K562 (cell line): ENCODE results near the gene PCDH9.

ENCODE experiments used
- HMG20A ChIP-seq: fragments of 450-650 bp; formaldehyde crosslinking; conservative IDR thresholded peaks from 2 replicates; pipeline ENCODE4 v1.4.0; 2020; ENCODE audit warnings: mild to moderate bottlenecking, mixed read lengths
- MAFF ChIP-seq: IDR thresholded peaks from 2 replicates; pipeline ENCODE4 v1.6.1; 2012; ENCODE audit warnings: low read length, improper control_type of control experiment
- MXI1 ChIP-seq: IDR thresholded peaks from 2 replicates; pipeline ENCODE4 v1.6.1; 2011; ENCODE audit warnings: low read depth, mild to moderate bottlenecking, improper control_type of control experiment, low read length
- NFE2 ChIP-seq: IDR thresholded peaks from 2 replicates; pipeline ENCODE4 v1.6.1; 2014; ENCODE audit warnings: antibody characterized with exemption, low read depth
- SETDB1 ChIP-seq: IDR thresholded peaks from one replicate; pipeline ENCODE4 v1.6.1; 2012; ENCODE audit warnings: low read length, control low read depth, inconsistent platforms
- SMARCC2 ChIP-seq: fragments of 450-650 bp; IDR thresholded peaks from 2 replicates; pipeline ENCODE4 v1.6.1; 2017; ENCODE audit warnings: antibody characterized with exemption, moderate library complexity, mild to moderate bottlenecking, low read depth
- YY1 ChIP-seq, 3 experiments: IDR thresholded peaks; 2 replicates each; pipeline ENCODE4 v1.6.1; 2011; ENCODE audit warnings: low read length in 2 of 3, mild to moderate bottlenecking in 2 of 3, moderate library complexity in 2 of 3, borderline replicate concordance in 1 of 3, control low read depth in 1 of 3, low read depth in 1 of 3; ENCODE audit not compliant: insufficient read depth in 3 of 3, insufficient replicate concordance in 2 of 3, control insufficient read depth in 1 of 3, insufficient read length in 1 of 3; ENCODE audit errors: extremely low read depth in 1 of 3
- ZBTB7A ChIP-seq: IDR thresholded peaks from 2 replicates; pipeline ENCODE4 v1.6.1; 2011; ENCODE audit warnings: low read depth, mild to moderate bottlenecking, low read length, moderate library complexity, borderline replicate concordance; ENCODE audit not compliant: control insufficient read depth
- ZNF197 ChIP-seq: fragments of 200-800 bp; sonication (Bioruptor generic); IDR thresholded peaks from 2 replicates; pipeline ENCODE4 v1.6.1; 2016; ENCODE audit warnings: low read depth, missing genetic modification characterization, missing compliant biosample characterization
- TF ChIP-seq, protein P1 (sequence below), 3 experiments: IDR thresholded peaks in 2 of 3; conservative IDR thresholded peaks in 1 of 3; 2 replicates each; pipeline ENCODE4 v1.5.1; 2011 to 2012; ENCODE audit warnings: low read length in 3 of 3, mild to moderate bottlenecking in 3 of 3, control low read depth in 2 of 3, improper control_type of control experiment in 1 of 3, inconsistent platforms in 1 of 3, low read depth in 1 of 3, mixed read lengths in 1 of 3, moderate library complexity in 1 of 3; ENCODE audit not compliant: insufficient read depth in 2 of 3
- TF ChIP-seq, protein P2 (sequence below), 2 experiments: IDR thresholded peaks; 2 replicates each; pipeline ENCODE4 v1.6.1; 2011; ENCODE audit warnings: borderline replicate concordance in 1 of 2, control low read depth in 1 of 2, low read depth in 1 of 2, low read length in 1 of 2, mild to moderate bottlenecking in 1 of 2, mixed read lengths in 1 of 2, moderate library complexity in 1 of 2; ENCODE audit not compliant: insufficient read depth in 1 of 2, insufficient read length in 1 of 2, poor library complexity in 1 of 2, severe bottlenecking in 1 of 2; ENCODE audit errors: extremely low read depth in 1 of 2

DNA sequence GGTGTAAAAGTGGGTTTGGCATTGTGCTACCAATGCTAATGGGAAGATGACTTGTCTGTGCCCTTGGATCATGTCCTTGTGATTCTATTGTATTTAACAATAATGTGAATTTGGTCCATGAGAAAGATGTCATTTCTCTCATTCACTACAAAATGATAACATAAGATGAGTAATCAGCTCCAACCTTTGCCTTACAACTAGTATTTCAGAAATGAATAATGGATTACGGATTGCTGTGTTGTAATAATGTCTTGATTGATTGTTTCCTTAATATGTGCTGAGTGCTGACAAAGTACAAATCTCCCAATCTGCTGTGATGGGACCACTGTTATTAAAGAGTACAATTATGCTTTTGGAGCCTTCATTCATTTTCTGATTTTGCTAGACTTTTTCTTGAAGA, 375.0 kb downstream of the PCDH9 start:
- TF ChIP-seq, protein P1, sequence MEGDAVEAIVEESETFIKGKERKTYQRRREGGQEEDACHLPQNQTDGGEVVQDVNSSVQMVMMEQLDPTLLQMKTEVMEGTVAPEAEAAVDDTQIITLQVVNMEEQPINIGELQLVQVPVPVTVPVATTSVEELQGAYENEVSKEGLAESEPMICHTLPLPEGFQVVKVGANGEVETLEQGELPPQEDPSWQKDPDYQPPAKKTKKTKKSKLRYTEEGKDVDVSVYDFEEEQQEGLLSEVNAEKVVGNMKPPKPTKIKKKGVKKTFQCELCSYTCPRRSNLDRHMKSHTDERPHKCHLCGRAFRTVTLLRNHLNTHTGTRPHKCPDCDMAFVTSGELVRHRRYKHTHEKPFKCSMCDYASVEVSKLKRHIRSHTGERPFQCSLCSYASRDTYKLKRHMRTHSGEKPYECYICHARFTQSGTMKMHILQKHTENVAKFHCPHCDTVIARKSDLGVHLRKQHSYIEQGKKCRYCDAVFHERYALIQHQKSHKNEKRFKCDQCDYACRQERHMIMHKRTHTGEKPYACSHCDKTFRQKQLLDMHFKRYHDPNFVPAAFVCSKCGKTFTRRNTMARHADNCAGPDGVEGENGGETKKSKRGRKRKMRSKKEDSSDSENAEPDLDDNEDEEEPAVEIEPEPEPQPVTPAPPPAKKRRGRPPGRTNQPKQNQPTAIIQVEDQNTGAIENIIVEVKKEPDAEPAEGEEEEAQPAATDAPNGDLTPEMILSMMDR (IDR thresholded peaks at IDR 0.05 in 2 of 3, conservative IDR thresholded peaks at IDR 0.05 in 1 of 3; ENCODE audit: insufficient read depth in 2 of 3, low read depth in 1 of 3, low read length in 3 of 3) = no peak
- TF ChIP-seq SETDB1 = no peak
- TF ChIP-seq ZNF197 (CRISPR knock-in tag) = no peak
- TF ChIP-seq HMG20A (CRISPR knock-in tag) = no peak
- TF ChIP-seq MAFF = no peak
- TF ChIP-seq MXI1 = no peak
- TF ChIP-seq NFE2 = no peak
- TF ChIP-seq SMARCC2 = no peak
- TF ChIP-seq ZBTB7A = no peak
- TF ChIP-seq, protein P2, sequence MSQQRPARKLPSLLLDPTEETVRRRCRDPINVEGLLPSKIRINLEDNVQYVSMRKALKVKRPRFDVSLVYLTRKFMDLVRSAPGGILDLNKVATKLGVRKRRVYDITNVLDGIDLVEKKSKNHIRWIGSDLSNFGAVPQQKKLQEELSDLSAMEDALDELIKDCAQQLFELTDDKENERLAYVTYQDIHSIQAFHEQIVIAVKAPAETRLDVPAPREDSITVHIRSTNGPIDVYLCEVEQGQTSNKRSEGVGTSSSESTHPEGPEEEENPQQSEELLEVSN (IDR thresholded peaks at IDR 0.05; ENCODE audit: borderline replicate concordance in 1 of 2, extremely low read depth in 1 of 2, insufficient read depth in 1 of 2, insufficient read length in 1 of 2, low read depth in 1 of 2, low read length in 1 of 2, poor library complexity in 1 of 2, severe bottlenecking in 1 of 2) = no peak
- TF ChIP-seq YY1 (IDR thresholded peaks at IDR 0.05; ENCODE audit: borderline replicate concordance in 1 of 3, control insufficient read depth in 1 of 3, extremely low read depth in 1 of 3, insufficient read depth in 3 of 3, insufficient read length in 1 of 3, insufficient replicate concordance in 2 of 3, low read depth in 1 of 3, low read length in 2 of 3) = no peak
